22Rv1 (cell line): ENCODE data around the gene LRRC45.

Source experiments
- CTCF ChIP-seq: fragments of 450-650 bp; IDR thresholded peaks from 2 replicates; pipeline ENCODE4 v1.5.1; 2017; ENCODE audit warnings: mild to moderate bottlenecking
- ZFX ChIP-seq: fragments of 450-650 bp; IDR thresholded peaks from 2 replicates; pipeline ENCODE4 v1.6.1; 2017; ENCODE audit warnings: antibody characterized with exemption, borderline replicate concordance

GRCh38 chr17:82029391-82029790 is 6.3 kb downstream of the LRRC45 start:
- no peak for TF ChIP-seq CTCF
- TF ChIP-seq ZFX = no peak
